ENCODE data around the gene MAP4K4. TPM values are rescaled to one million over a fixed set of nuclear protein-coding genes. Genes with fewer than 3 reads are reported as not detected.

Gene MAP4K4
- total and polyA plus RNA-seq, 2 experiments from 2014 or later, result 61.6 to 131 TPM

DNA sequence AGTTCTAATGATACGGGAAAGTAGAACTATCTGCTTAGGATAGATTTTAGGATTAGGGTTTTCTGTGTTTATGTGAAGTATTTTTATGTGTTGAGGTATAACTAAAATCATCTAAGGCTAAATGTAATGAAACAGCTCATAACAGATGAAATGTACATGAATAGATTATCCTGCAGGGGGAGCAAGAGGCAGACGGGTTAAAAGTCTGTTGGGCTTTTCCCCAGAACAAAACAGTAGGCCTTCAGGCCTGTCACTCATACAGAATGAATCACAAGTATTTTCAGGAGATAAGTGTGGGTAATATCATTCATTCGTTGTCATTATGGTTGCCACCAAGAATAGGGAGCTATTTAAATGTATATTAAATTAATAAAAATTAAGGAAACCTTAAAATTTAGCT is 186.4 kb downstream of the MAP4K4 start:
- H3K36me3 ChIP-seq, result peaks cover under 1% of the 10 kb centered on the region
- DNase-seq (ENCODE audit: low read depth in 1 of 2, low spot score in 1 of 2), result peak; percentile 31 to 85
- TF ChIP-seq, protein P1, sequence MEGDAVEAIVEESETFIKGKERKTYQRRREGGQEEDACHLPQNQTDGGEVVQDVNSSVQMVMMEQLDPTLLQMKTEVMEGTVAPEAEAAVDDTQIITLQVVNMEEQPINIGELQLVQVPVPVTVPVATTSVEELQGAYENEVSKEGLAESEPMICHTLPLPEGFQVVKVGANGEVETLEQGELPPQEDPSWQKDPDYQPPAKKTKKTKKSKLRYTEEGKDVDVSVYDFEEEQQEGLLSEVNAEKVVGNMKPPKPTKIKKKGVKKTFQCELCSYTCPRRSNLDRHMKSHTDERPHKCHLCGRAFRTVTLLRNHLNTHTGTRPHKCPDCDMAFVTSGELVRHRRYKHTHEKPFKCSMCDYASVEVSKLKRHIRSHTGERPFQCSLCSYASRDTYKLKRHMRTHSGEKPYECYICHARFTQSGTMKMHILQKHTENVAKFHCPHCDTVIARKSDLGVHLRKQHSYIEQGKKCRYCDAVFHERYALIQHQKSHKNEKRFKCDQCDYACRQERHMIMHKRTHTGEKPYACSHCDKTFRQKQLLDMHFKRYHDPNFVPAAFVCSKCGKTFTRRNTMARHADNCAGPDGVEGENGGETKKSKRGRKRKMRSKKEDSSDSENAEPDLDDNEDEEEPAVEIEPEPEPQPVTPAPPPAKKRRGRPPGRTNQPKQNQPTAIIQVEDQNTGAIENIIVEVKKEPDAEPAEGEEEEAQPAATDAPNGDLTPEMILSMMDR (IDR thresholded peaks at IDR 0.05; ENCODE audit: low read depth, low read length), result peak; percentile 64
- no peak overlapping the region for H3K27ac ChIP-seq
- no peaks in the 10 kb centered on the region for H3K9me3 ChIP-seq (ENCODE audit: low read depth)
- H3K27me3 ChIP-seq, result no peaks in the 10 kb centered on the region
- peaks cover 8% of the 10 kb centered on the region for H3K4me1 ChIP-seq (ENCODE audit: low read depth)
- no peak overlapping the region for H3K4me3 ChIP-seq

DNA sequence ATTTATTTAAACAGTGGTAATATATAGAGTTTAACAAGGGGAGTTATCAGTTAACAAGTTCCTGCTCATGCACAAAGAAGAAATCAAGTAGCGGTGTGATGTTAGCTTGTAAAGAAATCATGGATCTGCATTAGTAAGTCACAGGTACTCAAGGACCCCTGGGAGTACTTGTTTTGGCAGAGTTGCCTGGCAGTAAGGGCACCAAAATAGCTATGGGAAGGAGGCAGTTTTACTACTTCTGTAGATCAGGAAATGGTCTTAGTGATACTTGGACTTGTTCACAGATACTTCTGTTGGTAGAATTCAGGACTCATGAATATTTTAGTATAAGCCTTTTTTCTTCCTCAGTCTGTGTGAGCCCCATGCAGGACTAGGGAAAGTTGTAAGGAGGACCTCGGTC is 186.9 kb downstream of the MAP4K4 start:
- TF ChIP-seq, protein P1 (IDR thresholded peaks at IDR 0.05; ENCODE audit: low read depth, low read length), result no peak
- Histone ChIP-seq H3K36me3 (peaks cover 2% of the 10 kb centered on the region), H3K27me3 (no peaks in the 10 kb centered on the region)

DNA sequence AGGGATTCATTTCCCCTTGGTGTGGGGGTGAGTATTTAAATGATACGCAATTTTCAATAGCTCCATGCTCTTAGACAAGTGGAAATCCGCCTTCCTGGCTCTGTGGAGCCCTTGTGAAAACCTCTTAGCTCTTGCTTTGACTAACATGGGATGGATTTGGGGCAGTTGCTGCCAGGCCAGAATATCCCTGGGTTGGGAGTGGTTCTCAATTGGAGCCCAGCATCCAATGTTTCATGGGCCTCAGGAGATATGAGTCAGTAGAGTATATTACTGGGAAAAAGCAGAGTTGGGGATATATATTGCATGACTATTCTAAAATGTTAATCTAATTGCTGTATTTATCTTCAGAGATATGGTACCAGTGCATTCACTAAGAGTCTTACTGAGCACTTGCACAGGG is 189.8 kb downstream of the MAP4K4 start:
- peaks cover 8% of the 10 kb centered on the region for H3K4me1 ChIP-seq (ENCODE audit: low read depth)
- H3K27ac ChIP-seq, result no peak overlapping the region
- TF ChIP-seq, protein P1 (IDR thresholded peaks at IDR 0.05; ENCODE audit: low read depth, low read length), result no peak
- H3K4me3 ChIP-seq, result no peak overlapping the region
- DNase-seq (ENCODE audit: low read depth in 1 of 2, low spot score in 1 of 2), result no peak
- H3K9me3 ChIP-seq (ENCODE audit: low read depth), result no peaks in the 10 kb centered on the region
- no peaks in the 10 kb centered on the region for H3K27me3 ChIP-seq
- peaks cover 14% of the 10 kb centered on the region for H3K36me3 ChIP-seq

More for the DNA sequence above, 186.9 kb downstream of the MAP4K4 start:
- Histone ChIP-seq H3K27ac (no peak overlapping the region), H3K4me3 (no peak overlapping the region), H3K4me1 (ENCODE audit: low read depth) (peaks cover 8% of the 10 kb centered on the region), H3K9me3 (ENCODE audit: low read depth) (no peaks in the 10 kb centered on the region)
- no peak for DNase-seq (ENCODE audit: low read depth in 1 of 2, low spot score in 1 of 2)

DNA sequence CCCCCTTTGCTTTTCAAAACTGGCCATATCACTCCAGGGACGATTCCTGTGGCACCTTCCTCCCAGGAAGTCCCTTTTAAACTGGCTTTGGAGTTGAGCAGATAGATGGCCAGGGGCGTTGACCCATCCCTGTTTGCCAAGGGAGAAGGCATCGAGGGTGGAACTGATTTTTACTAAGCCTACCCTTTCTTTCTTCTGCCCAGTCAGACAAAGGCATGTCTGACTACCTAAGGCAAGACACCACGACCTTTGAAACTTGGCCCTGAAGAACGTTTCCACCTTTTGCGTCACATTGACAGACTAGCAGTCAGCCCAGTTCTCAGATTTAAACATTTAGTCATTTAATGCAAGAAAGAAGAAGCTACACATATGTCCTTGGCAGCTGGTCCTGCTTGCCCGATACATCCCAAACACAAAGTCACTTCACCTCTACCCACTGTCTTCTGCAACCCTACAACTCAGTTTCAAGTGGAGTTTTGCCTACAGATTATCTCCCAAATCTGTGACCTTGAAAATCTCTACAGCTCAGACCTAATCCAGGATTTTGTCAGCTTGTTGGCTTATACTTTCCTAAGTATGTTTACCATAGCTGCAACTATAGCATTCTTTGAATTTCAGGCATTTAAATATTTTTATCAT is 192.1 kb downstream of the MAP4K4 start:
- no peaks in the 10 kb centered on the region for H3K9me3 ChIP-seq (ENCODE audit: low read depth)
- TF ChIP-seq, protein P1 (IDR thresholded peaks at IDR 0.05; ENCODE audit: low read depth, low read length), result no peak
- H3K27ac ChIP-seq, result no peak overlapping the region
- H3K4me1 ChIP-seq (ENCODE audit: low read depth), result no peaks in the 10 kb centered on the region
- no peak overlapping the region for H3K4me3 ChIP-seq
- H3K36me3 ChIP-seq, result peaks cover 20% of the 10 kb centered on the region
- no peaks in the 10 kb centered on the region for H3K27me3 ChIP-seq
- no peak for DNase-seq (ENCODE audit: low read depth in 1 of 2, low spot score in 1 of 2)

DNA sequence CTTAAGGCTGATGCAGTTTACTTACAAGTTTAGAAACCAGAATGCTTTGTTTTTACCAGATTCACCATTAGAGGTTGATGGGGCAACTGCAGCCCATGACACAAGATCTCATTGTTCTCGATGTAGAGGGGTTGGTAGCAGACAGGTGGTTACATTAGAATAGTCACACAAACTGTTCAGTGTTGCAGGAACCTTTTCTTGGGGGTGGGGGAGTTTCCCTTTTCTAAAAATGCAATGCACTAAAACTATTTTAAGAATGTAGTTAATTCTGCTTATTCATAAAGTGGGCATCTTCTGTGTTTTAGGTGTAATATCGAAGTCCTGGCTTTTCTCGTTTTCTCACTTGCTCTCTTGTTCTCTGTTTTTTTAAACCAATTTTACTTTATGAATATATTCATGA is 194.9 kb downstream of the MAP4K4 start:
- Histone ChIP-seq H3K4me1 (ENCODE audit: low read depth) (no peaks in the 10 kb centered on the region), H3K27ac (no peak overlapping the region), H3K27me3 (no peaks in the 10 kb centered on the region), H3K36me3 (peaks cover 20% of the 10 kb centered on the region), H3K9me3 (ENCODE audit: low read depth) (no peaks in the 10 kb centered on the region), H3K4me3 (no peak overlapping the region)
- no peak for DNase-seq (ENCODE audit: low read depth in 1 of 2, low spot score in 1 of 2)
- TF ChIP-seq, protein P1 (IDR thresholded peaks at IDR 0.05; ENCODE audit: low read depth, low read length), result no peak
